Central memory CD8-positive, alpha-beta T cell (primary cell): ENCODE data around the gene SBNO2.
"Not testable (repeated sequence)": the region's sequence is repeated elsewhere in the genome, so short reads cannot be mapped to it uniquely, and the experiment has no call there.

Experiments
- ATAC-seq: fragments of 150-1000 bp; cut with Tn5 transposase; replicated peaks from 2 replicates; pipeline ENCODE4 v1.10.0; 2022; ENCODE audit warnings: mild to moderate bottlenecking, moderate FRiP score, moderate number of reproducible peaks; ENCODE audit not compliant: poor library complexity, severe bottlenecking; ENCODE audit errors: extremely low read depth
- DNase-seq, 2 donors: peaks; one replicate each; pipeline ENCODE4 v3.0.0; 2021; ENCODE audit warnings: low spot score in 2 of 2
- H3K27ac Mint-ChIP-seq: one replicate; pipeline ENCODE4 v1.8.0; 2022; ENCODE audit warnings: low read depth, mild to moderate bottlenecking, moderate library complexity, mixed read lengths
- H3K27me3 Mint-ChIP-seq: one replicate; pipeline ENCODE4 v1.8.0; 2022; ENCODE audit warnings: mixed read lengths
- H3K36me3 Mint-ChIP-seq: one replicate; pipeline ENCODE4 v1.8.0; 2022; ENCODE audit warnings: mild to moderate bottlenecking, moderate library complexity, mixed read lengths; ENCODE audit not compliant: insufficient read depth
- H3K4me1 Mint-ChIP-seq: one replicate; pipeline ENCODE4 v1.8.0; 2022; ENCODE audit warnings: mixed read lengths
- H3K4me3 Mint-ChIP-seq: one replicate; pipeline ENCODE4 v1.8.0; 2022; ENCODE audit warnings: mild to moderate bottlenecking, moderate library complexity, mixed read lengths
- H3K9me3 Mint-ChIP-seq: one replicate; pipeline ENCODE4 v1.8.0; 2022; ENCODE audit warnings: mixed read lengths

Gene SBNO2

DNA sequence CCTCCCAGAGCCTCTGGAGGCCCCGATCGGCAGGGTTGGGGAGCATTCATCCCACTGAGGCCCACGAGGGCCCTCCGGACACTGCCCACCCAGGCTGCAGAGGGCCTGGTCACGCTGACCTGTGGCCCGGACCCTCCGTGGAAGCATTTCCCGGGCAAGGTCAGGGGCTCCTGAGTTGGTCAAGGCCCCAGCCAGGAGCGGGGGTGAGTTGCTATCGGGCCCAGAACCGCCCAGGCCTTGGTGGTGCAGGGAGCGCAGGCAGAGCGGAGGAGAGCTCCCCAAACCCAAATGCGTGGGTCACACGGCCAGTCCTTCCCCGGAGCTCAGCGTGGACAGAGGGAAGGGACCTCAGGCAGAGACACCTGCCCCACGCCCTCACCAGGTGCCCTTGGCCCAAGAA is 44.5 kb downstream of the SBNO2 start:
- H3K36me3 Mint-ChIP-seq = peaks cover 35% of the 10 kb centered on the region
- peaks cover 15% of the 10 kb centered on the region for H3K4me1 Mint-ChIP-seq
- no peak for DNase-seq
- H3K4me3 Mint-ChIP-seq = peak overlapping the region; percentile 81
- no peaks in the 10 kb centered on the region for H3K27me3 Mint-ChIP-seq
- no peaks in the 10 kb centered on the region for H3K9me3 Mint-ChIP-seq
- no peak overlapping the region for H3K27ac Mint-ChIP-seq
- no peak for ATAC-seq

- peaks cover 15% of the 10 kb centered on the region for H3K4me1 Mint-ChIP-seq
- not testable (repeated sequence) for H3K4me3 Mint-ChIP-seq, DNase-seq, H3K27me3 Mint-ChIP-seq, H3K9me3 Mint-ChIP-seq, ATAC-seq, H3K27ac Mint-ChIP-seq
- H3K36me3 Mint-ChIP-seq = peaks cover 37% of the 10 kb centered on the region
Measured at GRCh38 chr19:1129084-1129483, 45.0 kb downstream of the SBNO2 start.

DNA sequence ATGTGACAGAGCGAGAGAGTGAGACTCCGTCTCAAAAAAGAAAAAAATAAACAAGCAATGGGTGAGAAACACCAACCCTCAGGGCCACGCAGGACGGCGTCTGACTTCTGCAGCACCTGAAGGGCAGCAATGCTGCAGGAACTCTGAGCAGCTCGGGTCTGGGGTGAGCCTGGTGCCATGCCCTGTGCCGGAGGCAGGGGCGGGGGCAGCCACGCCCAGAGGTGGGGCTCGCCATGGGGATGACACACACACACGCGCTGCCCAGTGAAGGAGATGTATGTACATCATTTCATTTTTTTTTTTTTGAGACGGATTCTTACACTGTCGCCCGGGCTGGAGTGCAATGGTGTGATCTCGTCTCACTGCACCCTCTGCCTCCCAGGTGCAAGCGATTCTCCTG is 46.0 kb downstream of the SBNO2 start:
- Mint-ChIP-seq H3K27ac (no peak overlapping the region), H3K27me3 (no peaks in the 10 kb centered on the region), H3K9me3 (no peaks in the 10 kb centered on the region), H3K4me1 (peaks cover 7% of the 10 kb centered on the region), H3K36me3 (peaks cover 35% of the 10 kb centered on the region), H3K4me3 (peak overlapping the region; percentile 29)
- no peak for ATAC-seq
- DNase-seq = no peak

DNA sequence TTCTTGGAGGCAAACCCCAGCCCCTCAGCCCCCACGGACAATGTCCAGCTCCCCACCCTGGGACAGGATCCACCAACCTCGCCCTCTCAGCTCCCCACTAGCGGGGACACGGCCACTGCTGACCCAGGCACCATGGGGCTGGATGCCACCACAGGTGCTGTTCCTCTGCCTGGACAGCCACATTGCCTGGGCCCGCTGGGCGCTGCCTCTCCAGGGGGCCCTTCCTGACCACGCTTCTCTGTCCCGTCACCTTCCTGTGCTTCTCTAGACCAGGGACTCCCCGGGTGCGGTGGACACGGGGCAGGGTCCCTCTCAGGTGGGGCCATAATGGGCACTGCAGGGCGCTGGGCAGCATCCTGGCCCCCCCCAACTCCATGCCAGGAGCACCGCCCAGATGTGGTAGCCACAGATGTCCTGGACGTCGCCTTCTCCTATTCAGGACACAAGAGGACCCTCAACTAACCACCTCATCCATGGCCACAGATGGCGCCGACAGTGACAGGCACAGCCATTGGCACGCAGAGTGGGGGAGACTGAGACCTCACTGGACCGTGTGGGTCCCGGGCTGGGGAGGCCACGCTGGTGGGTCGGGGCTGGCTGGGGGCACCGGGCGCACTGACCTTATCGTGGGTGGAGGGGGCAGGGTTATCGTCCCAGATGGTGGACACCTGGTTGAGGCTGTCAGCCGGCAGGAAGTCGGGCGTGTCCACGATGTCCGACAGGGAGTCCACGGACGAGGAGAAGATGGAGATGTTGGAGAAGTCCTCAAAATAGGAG is 46.9 kb downstream of the SBNO2 start:
- no peak for DNase-seq
- Mint-ChIP-seq H3K4me1 (peaks cover 7% of the 10 kb centered on the region), H3K27ac (peak overlapping the region; percentile 44), H3K36me3 (peaks cover 33% of the 10 kb centered on the region), H3K27me3 (no peaks in the 10 kb centered on the region), H3K9me3 (no peaks in the 10 kb centered on the region), H3K4me3 (no peak overlapping the region)
- no peak for ATAC-seq

GRCh38 chr19:1125601-1126467 is 48.2 kb downstream of the SBNO2 start:
- peaks cover 38% of the 10 kb centered on the region for H3K36me3 Mint-ChIP-seq
- no peaks in the 10 kb centered on the region for H3K9me3 Mint-ChIP-seq
- H3K4me1 Mint-ChIP-seq = peaks cover 6% of the 10 kb centered on the region
- no peak for DNase-seq
- H3K27me3 Mint-ChIP-seq = no peaks in the 10 kb centered on the region
- H3K27ac Mint-ChIP-seq = peak overlapping the region; percentile 32
- ATAC-seq = no peak
- no peak overlapping the region for H3K4me3 Mint-ChIP-seq

DNA sequence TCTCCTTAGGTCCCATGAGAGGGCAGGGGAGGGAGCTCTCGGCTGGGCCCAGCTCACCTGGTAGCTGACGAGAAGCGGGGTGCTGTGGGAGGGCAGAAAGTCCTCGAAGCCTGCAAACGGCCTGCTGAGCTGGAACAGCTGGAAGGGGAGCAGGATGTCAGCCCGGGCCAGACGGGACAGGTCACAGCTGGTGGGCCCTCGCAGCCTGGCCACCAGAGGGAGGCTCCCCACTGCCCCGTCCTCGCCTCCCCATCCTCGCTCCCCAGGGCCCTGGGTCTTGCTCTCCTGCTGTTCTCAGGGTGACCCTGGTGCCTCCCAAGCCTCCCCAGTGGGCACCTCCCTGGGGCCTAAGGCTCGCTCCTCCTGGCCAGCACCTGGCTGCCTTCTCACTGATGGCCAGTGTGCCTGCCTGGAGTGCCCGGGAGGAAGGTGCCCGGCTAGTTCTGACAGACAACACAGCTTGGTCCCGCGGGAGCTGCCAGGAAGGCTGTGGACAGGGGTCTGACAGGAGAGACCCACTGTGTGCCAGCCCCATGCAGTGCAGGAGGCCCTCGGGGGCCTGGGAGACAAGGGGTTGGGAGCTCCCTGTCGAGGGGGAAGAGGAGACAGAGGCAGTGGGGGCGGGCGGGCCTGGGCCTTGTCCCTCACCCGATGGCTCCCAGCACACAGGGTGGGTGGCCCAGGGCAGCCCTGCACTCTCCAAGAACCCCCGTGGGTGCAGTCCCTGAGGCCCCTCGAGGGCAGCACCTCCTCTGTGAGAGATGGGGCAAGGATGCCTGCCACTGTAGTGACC is 50.0 kb downstream of the SBNO2 start:
- no peaks in the 10 kb centered on the region for H3K27me3 Mint-ChIP-seq
- H3K4me1 Mint-ChIP-seq = no peaks in the 10 kb centered on the region
- ATAC-seq (no peak), DNase-seq (no peak)
- H3K27ac Mint-ChIP-seq = no peak overlapping the region
- H3K9me3 Mint-ChIP-seq = no peaks in the 10 kb centered on the region
- peaks cover 37% of the 10 kb centered on the region for H3K36me3 Mint-ChIP-seq
- no peak overlapping the region for H3K4me3 Mint-ChIP-seq

DNA sequence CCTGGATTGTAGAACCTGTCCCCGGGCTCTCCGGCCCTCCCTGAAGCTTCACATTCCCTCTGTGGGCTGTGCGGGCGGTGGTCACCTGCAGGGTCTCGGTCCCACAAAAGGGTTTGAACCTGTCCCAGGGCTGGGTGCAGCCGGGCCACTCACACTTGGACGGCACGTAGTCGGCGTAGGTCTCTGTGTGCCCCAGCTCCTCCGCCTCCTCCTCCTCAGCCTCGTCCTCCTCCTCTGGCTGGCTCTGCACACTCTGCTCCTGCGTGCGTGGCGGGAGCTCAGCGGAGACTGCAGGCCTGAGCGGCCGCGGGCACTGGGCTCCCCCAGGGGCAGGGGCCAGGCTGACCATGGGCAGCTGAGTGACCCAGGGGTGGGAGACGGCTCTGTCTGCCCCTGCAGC is 50.7 kb downstream of the SBNO2 start:
- H3K4me1 Mint-ChIP-seq = no peaks in the 10 kb centered on the region
- H3K27ac Mint-ChIP-seq = no peak overlapping the region
- H3K36me3 Mint-ChIP-seq = peaks cover 39% of the 10 kb centered on the region
- no peaks in the 10 kb centered on the region for H3K27me3 Mint-ChIP-seq
- no peaks in the 10 kb centered on the region for H3K9me3 Mint-ChIP-seq
- no peak for ATAC-seq
- H3K4me3 Mint-ChIP-seq = no peak overlapping the region
- no peak for DNase-seq

- Mint-ChIP-seq H3K36me3 (peaks cover 42% of the 10 kb centered on the region), H3K27ac (no peak overlapping the region), H3K27me3 (no peaks in the 10 kb centered on the region), H3K4me1 (no peaks in the 10 kb centered on the region), H3K9me3 (no peaks in the 10 kb centered on the region), H3K4me3 (no peak overlapping the region)
- DNase-seq (no peak), ATAC-seq (no peak)
Measured at GRCh38 chr19:1122972-1123363, 51.1 kb downstream of the SBNO2 start.

DNA sequence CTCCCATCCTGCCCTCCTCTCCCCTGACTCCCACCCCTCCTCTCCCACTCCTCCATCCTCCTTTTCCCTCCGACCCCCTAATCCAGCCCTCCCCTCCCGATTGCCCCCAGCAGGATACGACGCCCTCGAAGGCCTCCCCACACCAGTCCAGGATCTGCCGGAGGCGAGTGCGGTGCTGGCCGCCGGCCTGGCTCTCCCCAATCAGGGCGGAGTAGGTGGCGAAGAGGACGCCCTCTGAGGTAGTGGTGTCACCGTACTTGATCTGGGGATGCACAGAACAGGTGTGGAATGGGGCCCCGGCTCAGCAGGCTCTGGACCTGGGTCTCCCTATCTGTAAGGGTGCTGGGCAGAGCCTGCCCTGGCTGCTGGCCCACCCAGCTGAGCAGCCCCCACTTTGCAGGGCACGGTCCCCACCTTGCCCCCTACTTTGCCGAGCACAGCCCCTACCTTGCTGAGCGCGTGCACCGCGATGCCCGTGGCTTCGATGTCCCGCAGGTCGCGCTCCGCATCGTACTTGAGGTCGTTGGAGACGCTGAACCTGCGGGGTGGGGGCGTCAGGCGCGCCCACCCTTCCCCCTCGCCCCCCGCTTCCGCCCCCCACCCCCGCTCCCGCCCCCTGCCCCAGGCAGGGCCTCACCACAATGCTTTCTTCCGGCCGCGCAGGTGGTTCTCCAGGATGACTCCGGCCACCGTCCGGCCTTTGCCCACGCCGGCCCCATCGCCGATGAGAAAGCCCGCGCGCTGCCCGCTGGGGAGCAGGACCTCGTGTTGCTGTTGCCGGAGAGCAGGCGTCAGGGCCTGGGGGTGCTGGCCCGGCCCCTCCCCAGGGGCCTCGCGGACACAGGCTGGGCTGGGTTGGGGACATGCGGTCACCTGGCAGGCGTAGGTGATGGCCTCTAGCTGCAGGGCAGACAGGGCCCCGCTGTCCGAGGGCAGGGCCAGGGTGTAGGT is 51.8 kb downstream of the SBNO2 start:
- ATAC-seq (no peak), DNase-seq (no peak)
- Mint-ChIP-seq H3K4me1 (no peaks in the 10 kb centered on the region), H3K36me3 (peaks cover 40% of the 10 kb centered on the region), H3K9me3 (no peaks in the 10 kb centered on the region), H3K27me3 (no peaks in the 10 kb centered on the region), H3K4me3 (no peak overlapping the region), H3K27ac (no peak overlapping the region)

- no peak for ATAC-seq
- DNase-seq = no peak
- Mint-ChIP-seq H3K27ac (no peak overlapping the region), H3K9me3 (no peaks in the 10 kb centered on the region), H3K4me1 (no peaks in the 10 kb centered on the region), H3K4me3 (no peak overlapping the region), H3K36me3 (peaks cover 40% of the 10 kb centered on the region), H3K27me3 (no peaks in the 10 kb centered on the region)
Measured at GRCh38 chr19:1121395-1121794, 52.7 kb downstream of the SBNO2 start.

DNA sequence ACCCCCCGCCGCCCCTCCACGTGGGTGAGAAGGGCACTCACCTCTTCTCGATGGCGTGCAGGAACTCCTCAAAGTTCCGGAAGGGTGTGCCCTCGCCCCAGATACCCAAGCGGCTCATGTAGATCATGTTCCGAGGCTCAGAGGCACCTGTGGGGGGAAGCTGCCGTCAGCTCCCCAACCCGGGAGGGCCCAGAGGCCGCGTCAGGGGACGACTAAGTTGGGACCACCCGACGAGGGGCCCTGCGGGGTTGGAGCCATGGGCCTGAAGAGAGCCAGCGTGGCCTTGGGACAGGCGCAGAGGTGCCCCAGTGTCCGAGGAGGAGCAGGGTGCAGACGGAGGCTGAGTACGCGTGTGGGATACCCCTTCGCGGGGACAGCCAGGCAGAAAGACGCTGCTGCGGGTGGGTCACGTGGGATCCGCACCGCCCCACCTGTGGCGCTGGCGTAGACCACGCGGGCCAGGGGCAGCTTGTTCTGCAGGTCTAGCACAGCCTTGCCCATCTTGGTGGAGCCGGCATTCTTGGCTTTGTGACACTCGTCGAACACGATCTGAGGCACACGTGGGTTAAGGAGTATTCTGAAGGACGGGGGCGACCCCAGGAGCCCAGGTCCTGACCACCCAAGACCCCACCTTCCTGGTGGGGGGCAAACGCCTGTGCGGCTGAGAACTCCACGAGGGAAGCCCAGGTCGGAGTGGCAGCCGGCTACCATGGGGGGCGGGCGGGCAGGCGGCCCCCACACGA is 54.4 kb downstream of the SBNO2 start:
- no peak overlapping the region for H3K27ac Mint-ChIP-seq
- DNase-seq (no peak), ATAC-seq (no peak)
- H3K4me3 Mint-ChIP-seq = no peak overlapping the region
- H3K36me3 Mint-ChIP-seq = peaks cover 32% of the 10 kb centered on the region
- no peaks in the 10 kb centered on the region for H3K4me1 Mint-ChIP-seq
- H3K27me3 Mint-ChIP-seq = no peaks in the 10 kb centered on the region
- no peaks in the 10 kb centered on the region for H3K9me3 Mint-ChIP-seq
